Large intestine (tissue), 3 donors: ENCODE data around the gene CLEC5A. TPM values are rescaled to one million over a fixed set of nuclear protein-coding genes. Genes with fewer than 3 reads are reported as not detected.
"Not testable (repeated sequence)": the region's sequence is repeated elsewhere in the genome, so short reads cannot be mapped to it uniquely, and the experiment has no call there.

ENCODE experiments used
- DNase-seq, 2 donors: peaks; one replicate each; pipeline versions ENCODE4 v3.0.0 to v3.0.0-alpha.2; 2013
- H3K27ac ChIP-seq: one replicate; pipeline ENCODE4 v1.5.1; 2013; ENCODE audit warnings: low read length
- H3K27me3 ChIP-seq: 2 replicates; pipeline ENCODE4 v1.6.1; 2013; ENCODE audit warnings: low read length; ENCODE audit not compliant: control insufficient read depth, insufficient read depth
- H3K36me3 ChIP-seq: 2 replicates; pipeline ENCODE4 v1.6.1; 2013; ENCODE audit warnings: low read length; ENCODE audit not compliant: control insufficient read depth, insufficient read depth
- H3K4me1 ChIP-seq: one replicate; pipeline ENCODE4 v1.6.1; 2013; ENCODE audit warnings: low read length; ENCODE audit not compliant: control insufficient read depth, insufficient read depth
- H3K4me3 ChIP-seq: one replicate; pipeline ENCODE4 v1.5.1; 2013; ENCODE audit warnings: low read length
- H3K9me3 ChIP-seq: one replicate; pipeline ENCODE4 v1.6.1; 2013; ENCODE audit warnings: mild to moderate bottlenecking, low read depth, low read length, moderate library complexity; ENCODE audit not compliant: control insufficient read depth
- WGBS: methylation state at CpG from one replicate; pipeline ENCODE4 v1.1.5; 2013; ENCODE audit warnings: low lambda C conversion rate; ENCODE audit not compliant: insufficient coverage; 5-methylcytosine and 5-hydroxymethylcytosine counted together
- polyA plus RNA-seq: library from polyadenylated mRNA; unstranded; fragments of 120-200 nt; gene quantifications from one replicate; pipeline ENCODE4 v1.2.1, GENCODE V29; 2013

The CLEC5A gene
- polyA plus RNA-seq, 1 donor: 0.09 TPM

DNA sequence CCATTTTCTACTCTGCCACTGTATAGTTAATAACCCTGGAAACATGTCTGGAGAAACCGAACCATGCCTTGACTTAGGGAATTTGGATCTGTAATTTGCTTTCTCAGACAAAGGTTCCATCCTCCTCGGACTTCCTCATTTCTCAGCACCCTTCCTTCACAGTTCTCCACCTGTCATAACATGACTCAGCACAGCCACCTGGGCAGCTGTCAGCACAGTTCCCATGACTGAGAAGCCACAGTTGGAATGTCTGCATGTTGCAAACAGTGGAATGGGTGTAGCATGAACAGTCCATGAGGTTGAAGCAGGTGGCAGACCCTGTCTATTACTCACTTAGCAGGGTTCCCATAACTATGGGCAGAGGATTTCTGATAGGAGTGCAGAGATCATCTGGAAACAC, 31.2 kb downstream of the CLEC5A start:
- Histone ChIP-seq H3K27me3 (no peaks in the 10 kb centered on the region), H3K27ac (peak overlapping the region; percentile 52), H3K4me3 (no peak overlapping the region), H3K36me3 (no peaks in the 10 kb centered on the region), H3K9me3 (no peaks in the 10 kb centered on the region), H3K4me1 (peaks cover 3% of the 10 kb centered on the region)
- WGBS: no CpG with 5 or more reads among the region's 2 CpGs
- DNase-seq: peak; percentile 89 to 94

DNA sequence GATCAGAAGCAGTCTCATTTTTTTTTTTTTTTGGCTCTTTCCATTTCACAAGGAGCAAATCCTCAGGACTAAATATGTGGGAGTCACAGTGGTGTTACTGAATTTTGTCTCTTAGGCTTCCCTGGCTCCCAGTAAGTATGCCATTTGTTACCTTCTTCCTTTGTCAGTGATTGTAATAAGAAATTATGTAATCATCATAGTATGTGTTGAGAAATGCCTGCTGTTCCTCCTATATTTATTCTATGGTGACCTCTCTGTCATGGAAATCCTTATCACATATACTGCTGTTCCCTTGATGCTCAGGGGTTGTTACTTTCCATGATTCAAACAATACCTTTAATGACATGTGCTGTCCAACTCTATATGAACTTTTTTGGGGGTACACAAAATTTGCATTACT, 35.4 kb downstream of the CLEC5A start:
- Histone ChIP-seq H3K4me1 (peaks cover 3% of the 10 kb centered on the region), H3K9me3 (no peaks in the 10 kb centered on the region), H3K27me3 (no peaks in the 10 kb centered on the region), H3K36me3 (no peaks in the 10 kb centered on the region), H3K4me3 (no peak overlapping the region), H3K27ac (no peak overlapping the region)
- DNase-seq: no peak

DNA sequence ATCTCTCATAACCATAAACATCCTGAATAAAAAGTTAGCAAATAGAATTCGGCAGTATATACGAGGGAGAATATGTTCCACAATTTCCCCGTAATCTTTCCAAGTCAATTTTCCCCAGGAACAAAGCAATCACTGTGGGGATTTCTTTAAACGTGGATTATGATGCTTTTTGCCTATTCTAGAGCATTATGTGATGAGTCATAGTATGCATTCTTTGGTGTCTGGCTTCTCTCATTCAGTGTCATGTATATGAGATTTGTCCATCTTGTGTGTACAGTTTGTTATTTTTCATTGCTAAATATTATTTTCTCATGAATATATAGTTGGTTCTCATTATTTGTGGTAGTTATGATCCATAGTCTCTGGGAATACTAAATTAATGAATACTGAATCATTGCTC, 40.5 kb downstream of the CLEC5A start:
- H3K27ac ChIP-seq: no peak overlapping the region
- H3K27me3 ChIP-seq: no peaks in the 10 kb centered on the region
- H3K4me3 ChIP-seq: no peak overlapping the region
- DNase-seq: no peak
- 100% methylated on average over 3 of the region's 4 CpGs for WGBS
- no peaks in the 10 kb centered on the region for H3K36me3 ChIP-seq
- H3K9me3 ChIP-seq: no peaks in the 10 kb centered on the region
- no peaks in the 10 kb centered on the region for H3K4me1 ChIP-seq

DNA sequence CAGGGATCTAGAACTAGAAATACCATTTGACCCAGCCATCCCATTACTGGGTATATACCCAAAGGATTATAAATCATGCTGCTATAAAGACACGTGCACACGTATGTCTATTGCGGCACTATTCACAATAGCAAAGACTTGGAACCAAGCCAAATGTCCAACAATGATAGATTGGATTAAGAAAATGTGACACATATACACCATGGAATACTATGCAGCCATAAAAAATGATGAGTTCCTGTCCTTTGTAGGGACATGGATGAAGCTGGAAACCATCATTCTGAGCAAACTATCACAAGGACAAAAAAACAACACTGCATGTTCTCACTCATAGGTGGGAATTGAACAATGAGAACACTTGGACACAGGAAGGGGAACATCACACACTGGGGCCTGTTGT, 47.4 kb downstream of the CLEC5A start:
- H3K36me3 ChIP-seq, H3K27me3 ChIP-seq, H3K4me1 ChIP-seq, DNase-seq, H3K9me3 ChIP-seq, H3K27ac ChIP-seq, H3K4me3 ChIP-seq: not testable (repeated sequence)
- no CpG with 5 or more reads among the region's 3 CpGs for WGBS

DNA sequence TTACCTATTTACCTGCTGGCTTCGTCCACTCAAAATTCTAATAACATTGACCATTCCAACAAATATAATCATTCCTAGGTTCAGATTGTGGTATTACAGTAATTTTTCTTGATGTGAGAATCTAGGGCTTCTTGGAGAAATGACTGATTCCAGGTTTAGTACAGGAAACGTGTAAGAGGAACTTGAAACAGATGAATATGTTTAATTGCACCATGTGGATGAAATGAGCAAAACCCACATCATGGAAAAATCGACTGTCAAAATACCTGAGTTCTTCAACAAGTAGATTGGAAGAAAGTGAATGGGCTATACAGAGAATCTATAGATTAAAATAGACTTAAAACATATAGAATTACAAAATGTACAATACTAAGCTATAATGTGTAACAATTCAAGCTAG, 55.4 kb downstream of the CLEC5A start:
- Histone ChIP-seq H3K36me3 (no peaks in the 10 kb centered on the region), H3K27ac (no peak overlapping the region), H3K27me3 (no peaks in the 10 kb centered on the region), H3K4me1 (no peaks in the 10 kb centered on the region), H3K4me3 (no peak overlapping the region), H3K9me3 (no peaks in the 10 kb centered on the region)
- WGBS: 100% methylated on average over 1 of the region's 3 CpGs
- no peak for DNase-seq

DNA sequence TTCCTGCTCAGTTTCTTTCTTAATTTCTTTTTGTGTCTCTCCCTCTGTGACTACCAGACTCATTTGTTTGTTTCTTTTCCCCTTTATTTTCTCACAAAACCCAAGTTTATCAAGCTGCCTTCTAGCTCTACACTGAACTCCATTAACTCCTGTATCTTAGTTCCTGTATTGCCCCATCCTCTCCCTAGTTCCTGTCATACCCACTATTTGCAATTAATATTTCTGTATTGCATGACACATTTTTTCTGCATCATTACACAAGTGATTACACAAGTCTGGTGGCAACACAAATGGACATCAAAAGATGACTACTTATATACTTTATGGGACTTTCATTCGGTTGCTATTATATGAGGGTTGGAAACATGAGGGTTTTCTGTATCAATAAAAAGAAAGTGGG, 57.5 kb downstream of the CLEC5A start:
- H3K27me3 ChIP-seq: no peaks in the 10 kb centered on the region
- H3K4me3 ChIP-seq: no peak overlapping the region
- H3K27ac ChIP-seq: no peak overlapping the region
- WGBS: no CpG with 5 or more reads among the region's 1 CpG
- DNase-seq: no peak
- H3K4me1 ChIP-seq: no peaks in the 10 kb centered on the region
- no peaks in the 10 kb centered on the region for H3K9me3 ChIP-seq
- no peaks in the 10 kb centered on the region for H3K36me3 ChIP-seq

DNA sequence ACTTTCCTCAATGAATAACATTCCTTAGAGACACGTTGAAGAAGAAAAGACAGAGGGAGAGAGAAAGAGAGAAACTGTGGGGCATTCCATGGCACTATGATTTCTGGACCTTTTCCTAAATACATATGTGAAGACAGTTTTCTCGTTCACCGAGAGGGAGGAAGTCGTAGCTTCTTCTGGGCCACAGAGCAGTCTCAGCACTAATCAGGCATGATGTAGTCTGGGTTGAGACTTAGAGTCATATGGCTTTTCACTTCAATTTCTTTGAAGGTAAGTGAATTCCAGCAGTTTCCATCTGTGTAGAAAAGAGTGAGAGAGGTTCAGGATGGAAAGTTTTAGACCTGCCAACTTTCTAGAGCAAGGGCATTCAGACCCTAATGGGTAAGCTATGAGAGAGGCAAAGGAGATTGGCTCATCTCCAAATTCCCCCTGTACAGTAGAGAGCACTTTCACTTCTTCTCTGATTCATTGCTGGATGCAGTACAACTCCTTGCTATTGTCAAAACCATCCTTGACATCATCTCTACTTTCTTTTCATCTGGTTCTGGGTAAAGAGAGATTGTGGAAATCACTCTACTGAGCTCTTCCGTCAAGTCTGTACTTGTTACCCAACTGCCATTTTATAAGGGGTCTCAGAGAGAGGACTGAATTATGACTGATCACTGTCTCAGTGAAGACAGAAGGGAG, 62.1 kb downstream of the CLEC5A start:
- no peaks in the 10 kb centered on the region for H3K9me3 ChIP-seq
- no peaks in the 10 kb centered on the region for H3K36me3 ChIP-seq
- H3K4me3 ChIP-seq: no peak overlapping the region
- no peaks in the 10 kb centered on the region for H3K27me3 ChIP-seq
- no peaks in the 10 kb centered on the region for H3K4me1 ChIP-seq
- DNase-seq: no peak
- no peak overlapping the region for H3K27ac ChIP-seq
- WGBS: no CpG with 5 or more reads among the region's 5 CpGs

DNA sequence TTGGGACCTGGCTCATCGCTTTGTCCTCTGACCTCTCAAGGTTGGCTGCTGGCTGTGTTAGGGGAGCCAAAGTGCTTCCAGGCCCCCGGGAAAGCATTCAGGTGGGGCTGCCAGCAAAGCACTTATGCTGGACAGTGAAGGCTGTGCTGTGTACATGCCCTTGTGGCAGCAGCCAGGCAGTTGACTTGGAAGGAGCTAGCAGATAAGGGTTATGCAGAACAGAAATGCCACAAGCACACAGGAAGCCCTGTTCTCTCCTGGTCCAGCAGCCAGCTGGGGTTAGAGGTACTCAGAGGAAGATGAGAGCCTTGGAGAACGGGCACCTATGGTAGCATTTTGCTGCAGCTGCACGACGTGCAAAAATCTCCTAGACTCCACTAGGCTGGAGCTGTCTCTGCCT, 65.8 kb downstream of the CLEC5A start:
- Histone ChIP-seq H3K27ac (no peak overlapping the region), H3K36me3 (no peaks in the 10 kb centered on the region), H3K27me3 (no peaks in the 10 kb centered on the region), H3K4me1 (no peaks in the 10 kb centered on the region), H3K9me3 (no peaks in the 10 kb centered on the region), H3K4me3 (no peak overlapping the region)
- no peak for DNase-seq
- WGBS: no CpG with 5 or more reads among the region's 5 CpGs

DNA sequence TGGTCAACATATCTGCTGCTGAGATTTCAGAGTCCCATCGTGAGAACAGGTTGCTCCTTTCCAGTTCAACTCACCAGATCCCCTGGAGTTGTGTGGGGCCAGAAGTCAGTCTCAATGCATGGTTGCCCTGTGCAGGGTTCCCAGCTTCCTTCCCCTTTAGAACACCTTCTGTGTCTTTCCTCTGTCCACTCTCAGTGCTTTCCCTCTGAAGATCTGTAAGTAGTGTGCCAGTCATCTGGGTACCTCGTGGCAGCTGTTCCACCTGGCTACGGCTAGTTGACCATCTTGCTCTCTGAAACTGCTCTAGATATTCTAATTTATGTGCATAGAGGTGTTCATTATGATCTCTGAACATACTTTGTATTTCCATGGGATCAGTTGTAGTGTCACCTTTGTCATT, 69.4 kb downstream of the CLEC5A start:
- Histone ChIP-seq H3K4me1 (no peaks in the 10 kb centered on the region), H3K36me3 (no peaks in the 10 kb centered on the region), H3K27ac (no peak overlapping the region), H3K9me3 (no peaks in the 10 kb centered on the region), H3K4me3 (no peak overlapping the region), H3K27me3 (no peaks in the 10 kb centered on the region)
- 92% methylated on average over 2 of the region's 3 CpGs for WGBS
- no peak for DNase-seq
